Measurements from ENCODE around the gene TFCP2L1. TPM values are rescaled to one million over a fixed set of nuclear protein-coding genes. Genes with fewer than 3 reads are reported as not detected.

The TFCP2L1 gene
- total and polyA plus RNA-seq, 2 donors (not counting 1 experiment from before 2014, with no cell fraction given): not detected

- Histone ChIP-seq H3K9ac (ENCODE audit: insufficient read depth, low read length) (no peak overlapping the region), H4K20me1 (ENCODE audit: control insufficient read depth, extremely low read depth, insufficient read depth, low read length) (no peaks in the 10 kb centered on the region), H3K9me3 (ENCODE audit: control insufficient read depth, insufficient read depth, low read depth, low read length) (no peaks in the 10 kb centered on the region), H3K4me2 (ENCODE audit: extremely low read depth, insufficient read depth, low read length) (no peak overlapping the region), H3K27me3 (ENCODE audit: control insufficient read depth, insufficient read depth, low read length) (no peaks in the 10 kb centered on the region), H3K79me2 (ENCODE audit: control insufficient read depth, insufficient read depth, low read length) (no peaks in the 10 kb centered on the region), H3K36me3 (ENCODE audit: control insufficient read depth, insufficient read depth, low read length) (no peaks in the 10 kb centered on the region), H3K27ac (ENCODE audit: insufficient read depth, low read length) (no peak overlapping the region), H3K4me1 (ENCODE audit: control insufficient read depth, extremely low read depth, insufficient read depth, low read length) (no peaks in the 10 kb centered on the region), H2AFZ (ENCODE audit: low read length) (no peak overlapping the region), H3K4me3 (replicated peaks in 1 of 4; ENCODE audit: control extremely low read depth in 1 of 4, insufficient read depth in 1 of 4, low read depth in 3 of 4, low read length in 4 of 4) (no peak overlapping the region)
- DNase-seq (ENCODE audit: low read depth in 2 of 2): no peak
- TF ChIP-seq EZH2 (IDR thresholded peaks at IDR 0.05; ENCODE audit: low read length, missing control alignments) (no peak), CTCF (conservative IDR thresholded peaks at IDR 0.05 in 1 of 2, IDR thresholded peaks at IDR 0.05 in 1 of 2; ENCODE audit: low read depth in 1 of 2, low read length in 2 of 2) (no peak)
Measured at GRCh38 chr2:121210691-121211090, 74.3 kb downstream of the TFCP2L1 start.

DNA sequence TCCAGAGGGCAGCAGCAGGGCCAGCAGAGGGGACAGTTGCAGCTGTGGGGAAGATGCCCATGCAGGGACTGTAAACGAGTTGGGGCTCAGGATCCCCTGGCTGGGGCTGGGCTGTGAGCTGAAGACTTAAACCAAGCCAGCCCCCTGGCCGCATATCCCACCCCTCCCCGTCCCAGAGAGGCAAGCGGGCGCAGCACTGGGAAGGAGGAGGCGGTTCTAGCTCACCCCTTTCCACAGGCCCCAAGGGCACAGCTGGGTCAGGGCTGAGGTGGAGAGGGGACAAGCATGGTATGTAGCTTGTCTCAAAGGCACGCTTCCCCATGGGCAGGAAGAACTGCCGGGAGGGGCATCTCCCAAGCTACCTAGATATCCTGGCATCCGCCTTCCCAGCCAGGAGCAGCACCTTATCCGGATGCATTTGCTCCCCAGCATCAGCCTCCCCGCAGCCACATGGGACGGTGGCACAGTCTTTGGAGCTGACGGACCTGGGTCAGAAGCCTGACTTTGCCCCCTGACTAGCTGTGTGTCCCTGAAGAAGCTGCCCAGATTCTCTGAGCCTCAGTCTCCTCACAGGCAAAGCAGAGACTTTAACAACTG lies 75.9 kb downstream of the TFCP2L1 start:
- no peaks in the 10 kb centered on the region for H3K27me3 ChIP-seq (ENCODE audit: control insufficient read depth, insufficient read depth, low read length)
- no peak for TF ChIP-seq CTCF (conservative IDR thresholded peaks at IDR 0.05 in 1 of 2, IDR thresholded peaks at IDR 0.05 in 1 of 2; ENCODE audit: low read depth in 1 of 2, low read length in 2 of 2)
- TF ChIP-seq EZH2 (IDR thresholded peaks at IDR 0.05; ENCODE audit: low read length, missing control alignments): no peak

DNA sequence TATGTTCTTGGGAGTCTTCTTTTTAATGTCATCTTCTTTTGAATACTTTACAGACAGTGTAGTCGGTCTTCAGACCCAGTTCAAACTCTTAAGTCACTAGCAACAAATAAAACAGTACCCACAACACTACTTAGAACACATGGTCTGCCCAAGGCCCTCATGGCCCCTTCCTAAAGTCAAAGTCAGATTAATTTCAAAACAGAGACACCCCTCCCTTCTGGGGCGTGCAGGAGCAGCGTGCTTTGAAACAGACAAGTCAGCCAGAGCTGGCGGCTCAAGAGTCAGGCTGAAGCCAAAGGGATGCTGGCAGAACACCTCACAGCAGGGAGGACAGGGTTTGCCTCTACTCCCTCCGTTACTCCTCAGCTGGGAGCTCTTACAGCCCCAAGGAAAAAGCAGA lies 77.5 kb downstream of the TFCP2L1 start:
- Histone ChIP-seq H3K79me2 (ENCODE audit: control insufficient read depth, insufficient read depth, low read length) (no peaks in the 10 kb centered on the region), H3K36me3 (ENCODE audit: control insufficient read depth, insufficient read depth, low read length) (no peaks in the 10 kb centered on the region), H3K4me1 (ENCODE audit: control insufficient read depth, extremely low read depth, insufficient read depth, low read length) (no peaks in the 10 kb centered on the region), H4K20me1 (ENCODE audit: control insufficient read depth, extremely low read depth, insufficient read depth, low read length) (no peaks in the 10 kb centered on the region), H3K27me3 (ENCODE audit: control insufficient read depth, insufficient read depth, low read length) (no peaks in the 10 kb centered on the region), H3K4me3 (replicated peaks in 1 of 4; ENCODE audit: control extremely low read depth in 1 of 4, insufficient read depth in 1 of 4, low read depth in 3 of 4, low read length in 4 of 4) (no peak overlapping the region), H2AFZ (ENCODE audit: low read length) (no peak overlapping the region), H3K27ac (ENCODE audit: insufficient read depth, low read length) (no peak overlapping the region), H3K4me2 (ENCODE audit: extremely low read depth, insufficient read depth, low read length) (no peak overlapping the region), H3K9ac (ENCODE audit: insufficient read depth, low read length) (no peak overlapping the region), H3K9me3 (ENCODE audit: control insufficient read depth, insufficient read depth, low read depth, low read length) (no peaks in the 10 kb centered on the region)
- no peak for TF ChIP-seq EZH2 (IDR thresholded peaks at IDR 0.05; ENCODE audit: low read length, missing control alignments)
- TF ChIP-seq CTCF (conservative IDR thresholded peaks at IDR 0.05 in 1 of 2, IDR thresholded peaks at IDR 0.05 in 1 of 2; ENCODE audit: low read depth in 1 of 2, low read length in 2 of 2): no peak
- DNase-seq (ENCODE audit: low read depth in 2 of 2): no peak

More for the DNA sequence above, 75.9 kb downstream of the TFCP2L1 start:
- no peak overlapping the region for H3K4me3 ChIP-seq (replicated peaks in 1 of 4; ENCODE audit: control extremely low read depth in 1 of 4, insufficient read depth in 1 of 4, low read depth in 3 of 4, low read length in 4 of 4)
- H3K79me2 ChIP-seq (ENCODE audit: control insufficient read depth, insufficient read depth, low read length): no peaks in the 10 kb centered on the region
- DNase-seq (ENCODE audit: low read depth in 2 of 2): no peak
- H3K4me2 ChIP-seq (ENCODE audit: extremely low read depth, insufficient read depth, low read length): no peak overlapping the region
- no peak overlapping the region for H3K9ac ChIP-seq (ENCODE audit: insufficient read depth, low read length)
- H2AFZ ChIP-seq (ENCODE audit: low read length): no peak overlapping the region
- H4K20me1 ChIP-seq (ENCODE audit: control insufficient read depth, extremely low read depth, insufficient read depth, low read length): no peaks in the 10 kb centered on the region
- no peaks in the 10 kb centered on the region for H3K36me3 ChIP-seq (ENCODE audit: control insufficient read depth, insufficient read depth, low read length)
- no peak overlapping the region for H3K27ac ChIP-seq (ENCODE audit: insufficient read depth, low read length)
- no peaks in the 10 kb centered on the region for H3K4me1 ChIP-seq (ENCODE audit: control insufficient read depth, extremely low read depth, insufficient read depth, low read length)
- H3K9me3 ChIP-seq (ENCODE audit: control insufficient read depth, insufficient read depth, low read depth, low read length): no peaks in the 10 kb centered on the region

All from fibroblast of lung (primary cell).